ENCODE data around the gene HPRT1.

Gene HPRT1

GRCh38 chrX:134543288-134543687 lies 83.3 kb downstream of the HPRT1 start:
- no peak for DNase-seq (ENCODE audit: low read depth in 2 of 2)

DNA sequence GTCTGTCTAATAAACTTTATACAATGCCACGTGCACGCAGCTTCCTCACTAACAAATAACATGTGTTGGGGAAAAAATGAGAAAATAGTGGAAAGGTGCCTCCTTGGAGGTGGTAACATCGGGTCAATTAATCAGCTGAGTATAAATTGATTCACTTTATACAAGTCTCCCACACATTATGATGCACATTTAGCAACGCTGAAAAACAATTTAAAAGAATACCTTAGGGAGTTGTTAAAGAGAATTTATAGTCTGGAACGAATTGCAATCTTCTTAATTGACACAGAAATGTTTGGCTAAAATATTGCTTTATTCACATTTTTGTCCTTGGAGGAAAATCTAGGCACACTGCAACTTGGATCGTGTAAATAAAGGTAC lies 84.2 kb downstream of the HPRT1 start:
- no peak for DNase-seq (ENCODE audit: low read depth in 2 of 2)

GRCh38 chrX:134544513-134545151 lies 84.7 kb downstream of the HPRT1 start:
- no peak for DNase-seq (ENCODE audit: low read depth in 2 of 2)

DNA sequence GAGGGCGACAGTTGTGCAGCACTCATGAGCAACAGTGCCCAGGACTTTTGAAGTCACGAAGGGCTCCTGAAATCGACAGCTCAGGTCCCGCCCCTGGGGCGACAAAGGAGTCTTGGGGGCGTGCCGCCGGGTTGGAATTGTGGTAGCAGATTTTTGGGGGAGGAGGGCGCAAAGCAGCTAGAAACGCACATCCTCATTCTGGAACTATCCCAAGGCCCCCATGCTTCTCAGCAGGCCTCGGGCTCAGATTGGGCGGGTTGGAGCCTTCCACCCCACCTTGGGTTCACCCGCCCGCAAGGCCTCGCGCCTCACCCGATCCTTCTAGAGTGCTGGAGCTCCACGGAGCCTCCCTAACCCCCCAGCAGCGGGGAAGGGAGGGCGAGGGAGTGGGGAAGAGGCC lies 85.5 kb downstream of the HPRT1 start:
- no peak for DNase-seq (ENCODE audit: low read depth in 2 of 2)

GRCh38 chrX:134546187-134546586 lies 86.2 kb downstream of the HPRT1 start:
- DNase-seq (ENCODE audit: low read depth in 2 of 2): no peak

- no peak for DNase-seq (ENCODE audit: low read depth in 2 of 2)
Measured at GRCh38 chrX:134547047-134547679, 87.2 kb downstream of the HPRT1 start.

DNA sequence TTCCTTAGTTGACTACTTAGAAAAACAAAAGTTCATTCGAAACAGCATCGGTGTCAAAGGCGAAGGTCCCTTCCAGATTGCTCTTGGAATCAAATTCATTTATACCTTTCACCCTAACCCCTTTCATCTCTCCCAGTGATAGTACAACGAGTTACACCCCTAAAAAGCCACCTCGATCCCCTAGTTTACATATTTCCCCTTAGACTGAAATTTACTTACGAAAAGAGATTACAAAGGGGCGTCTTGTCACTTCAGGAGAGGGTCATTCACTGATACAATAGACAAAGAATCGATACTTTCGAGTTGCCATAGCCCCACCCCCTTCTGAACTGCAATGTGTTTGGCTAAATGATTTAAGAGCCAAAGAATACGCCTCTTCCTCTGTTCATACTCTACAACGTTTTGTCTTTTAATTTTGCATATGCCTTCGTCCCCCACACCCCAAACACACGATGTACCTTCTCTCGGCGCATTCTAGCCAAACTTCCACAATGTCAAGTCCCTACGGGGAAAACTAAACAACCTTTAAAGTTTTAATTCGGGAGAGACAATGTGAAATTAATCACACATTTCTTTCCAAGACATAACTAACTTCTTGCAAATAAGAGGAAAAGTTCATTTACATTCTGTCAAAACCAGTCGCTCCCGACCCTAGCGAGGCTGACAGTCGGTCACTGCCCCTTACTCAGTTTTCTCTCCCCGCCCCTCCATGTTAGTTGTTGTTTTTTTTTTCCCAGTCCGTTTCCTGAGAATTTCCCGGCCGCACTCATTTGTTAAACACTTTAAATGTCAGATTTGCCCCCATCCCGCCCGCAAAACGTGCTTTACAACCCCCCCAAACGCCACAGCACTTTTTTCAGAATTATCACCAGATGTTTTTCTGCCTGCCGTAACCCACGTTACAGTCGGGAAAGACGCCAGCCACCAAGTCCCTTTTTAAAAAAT lies 88.6 kb downstream of the HPRT1 start:
- no peak for DNase-seq (ENCODE audit: low read depth in 2 of 2)

Data from fibroblast of skin of left quadriceps (primary cell).